Loucy (cell line): ENCODE results near the gene HIP1.

Experiments
- EZH2phosphoT487 ChIP-seq: fragments of 200-600 bp; IDR thresholded peaks from 2 replicates; pipeline ENCODE4 v1.6.1; 2018; ENCODE audit warnings: antibody characterized with exemption, mild to moderate bottlenecking, moderate library complexity, borderline replicate concordance
- TF ChIP-seq, protein P1 (sequence below): fragments of 200-600 bp; sonication (generic); conservative IDR thresholded peaks from 2 replicates; pipeline ENCODE4 v1.5.1; 2014; ENCODE audit warnings: mild to moderate bottlenecking, antibody characterized with exemption, low read length

- TF ChIP-seq, protein P1, sequence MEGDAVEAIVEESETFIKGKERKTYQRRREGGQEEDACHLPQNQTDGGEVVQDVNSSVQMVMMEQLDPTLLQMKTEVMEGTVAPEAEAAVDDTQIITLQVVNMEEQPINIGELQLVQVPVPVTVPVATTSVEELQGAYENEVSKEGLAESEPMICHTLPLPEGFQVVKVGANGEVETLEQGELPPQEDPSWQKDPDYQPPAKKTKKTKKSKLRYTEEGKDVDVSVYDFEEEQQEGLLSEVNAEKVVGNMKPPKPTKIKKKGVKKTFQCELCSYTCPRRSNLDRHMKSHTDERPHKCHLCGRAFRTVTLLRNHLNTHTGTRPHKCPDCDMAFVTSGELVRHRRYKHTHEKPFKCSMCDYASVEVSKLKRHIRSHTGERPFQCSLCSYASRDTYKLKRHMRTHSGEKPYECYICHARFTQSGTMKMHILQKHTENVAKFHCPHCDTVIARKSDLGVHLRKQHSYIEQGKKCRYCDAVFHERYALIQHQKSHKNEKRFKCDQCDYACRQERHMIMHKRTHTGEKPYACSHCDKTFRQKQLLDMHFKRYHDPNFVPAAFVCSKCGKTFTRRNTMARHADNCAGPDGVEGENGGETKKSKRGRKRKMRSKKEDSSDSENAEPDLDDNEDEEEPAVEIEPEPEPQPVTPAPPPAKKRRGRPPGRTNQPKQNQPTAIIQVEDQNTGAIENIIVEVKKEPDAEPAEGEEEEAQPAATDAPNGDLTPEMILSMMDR, result no peak
- TF ChIP-seq EZH2phosphoT487, result no peak
These were observed 121.0 kb downstream of the HIP1 start for GRCh38 chr7:75617634-75618234.
